Endothelial cell of umbilical vein (primary cell): Measurements from ENCODE around the gene SLF2. TPM values are rescaled to one million over a fixed set of nuclear protein-coding genes. Genes with fewer than 3 reads are reported as not detected.

Experiments used
- BruUV-seq: library from RNA; stranded (reverse); fragments of 400-500 nt; replicated peaks from 2 replicates; lab custom pipeline; 2021; lab: Mats Ljungman, UMichigan
- CTCF ChIA-PET: fragments of 300-600, 350-600 bp; sonication (Branson Sonifier 250); formaldehyde crosslinking; loops from one replicate; lab custom pipeline; 2021; ENCODE audit warnings: antibody characterized with exemption, inconsistent platforms; lab: Charles Lee
- POLR2A ChIA-PET: fragments of 300-600, 350-600 bp; sonication (Branson Sonifier 250); formaldehyde crosslinking; loops from one replicate; lab custom pipeline; 2021; ENCODE audit warnings: antibody characterized with exemption, inconsistent platforms; lab: Charles Lee
- DNase-seq: peaks from one replicate; pipeline ENCODE4 v3.0.0-alpha.2; 2011; ENCODE audit warnings: low read depth, low spot score
- FAIRE-seq: peaks from 2 replicates; lab custom pipeline; 2011; peaks lifted over from hg19 to GRCh38; lab: Jason Lieb, UNC
- H2AFZ ChIP-seq: 2 replicates; pipeline ENCODE4 v1.6.0; 2012; ENCODE audit warnings: low read depth, low read length, control low read depth, inconsistent platforms
- H3K27ac ChIP-seq: 2 replicates; pipeline ENCODE4 v1.5.1; 2011; ENCODE audit warnings: low read depth, mild to moderate bottlenecking, control low read depth, low read length, moderate library complexity; ENCODE audit not compliant: insufficient read depth
- H3K27me3 ChIP-seq, 2 experiments: 2 replicates each; pipeline versions ENCODE4 v1.6.0 to v1.6.1; 2011; ENCODE audit warnings: low read length in 2 of 2, mixed read lengths in 1 of 2; ENCODE audit not compliant: control insufficient read depth in 2 of 2, insufficient read depth in 2 of 2
- H3K36me3 ChIP-seq, 2 experiments: 2 replicates in 1 of 2; 3 replicates in 1 of 2; pipeline ENCODE4 v1.5.1; 2011; ENCODE audit warnings: low read length in 2 of 2, mild to moderate bottlenecking in 1 of 2, moderate library complexity in 1 of 2; ENCODE audit not compliant: control insufficient read depth in 2 of 2, insufficient read depth in 2 of 2; ENCODE audit errors: extremely low read depth in 1 of 2
- H3K4me1 ChIP-seq: 3 replicates; pipeline ENCODE4 v1.5.1; 2011; ENCODE audit warnings: mild to moderate bottlenecking, low read length; ENCODE audit not compliant: control insufficient read depth, insufficient read depth; ENCODE audit errors: extremely low read depth
- H3K4me2 ChIP-seq: 2 replicates; pipeline ENCODE4 v1.6.1; 2011; ENCODE audit warnings: low read length, control low read depth, mixed read lengths; ENCODE audit not compliant: insufficient read depth
- H3K4me3 ChIP-seq, 3 experiments: fragments of 200-600 bp in 1 of 3; sonication (generic), shearing (Covaris generic) in 1 of 3; replicated peaks in 1 of 3; 2 replicates each; pipeline ENCODE4 v1.5.1; 2011 to 2016; ENCODE audit warnings: control low read depth in 3 of 3, low read length in 3 of 3, mild to moderate bottlenecking in 2 of 3, inconsistent platforms in 1 of 3, low read depth in 1 of 3, moderate library complexity in 1 of 3; ENCODE audit not compliant: insufficient read depth in 1 of 3
- H3K79me2 ChIP-seq: 2 replicates; pipeline ENCODE4 v1.6.0; 2012; ENCODE audit warnings: low read length, inconsistent platforms; ENCODE audit not compliant: control insufficient read depth, insufficient read depth
- H3K9ac ChIP-seq: replicated peaks from 2 replicates; pipeline ENCODE3; 2011; ENCODE audit warnings: low read length, control low read depth; ENCODE audit not compliant: insufficient read depth; ENCODE audit errors: extremely low read depth
- H3K9me1 ChIP-seq: replicated peaks from 3 replicates; pipeline ENCODE4 v1.6.0; 2011; ENCODE audit warnings: mild to moderate bottlenecking, low read length; ENCODE audit not compliant: control insufficient read depth, insufficient read depth; ENCODE audit errors: extremely low read depth
- H3K9me3 ChIP-seq: replicated peaks from 2 replicates; pipeline ENCODE4 v1.5.1; 2012; ENCODE audit warnings: low read length, inconsistent platforms; ENCODE audit not compliant: control insufficient read depth, insufficient read depth
- H4K20me1 ChIP-seq: replicated peaks from 2 replicates; pipeline ENCODE3; 2011; ENCODE audit warnings: mild to moderate bottlenecking, low read length; ENCODE audit not compliant: control insufficient read depth, insufficient read depth; ENCODE audit errors: extremely low read depth
- EZH2 ChIP-seq: IDR thresholded peaks from 2 replicates; pipeline ENCODE4 v1.6.1; 2012; ENCODE audit warnings: borderline replicate concordance, low read depth, mild to moderate bottlenecking, moderate library complexity, low read length, inconsistent platforms; ENCODE audit not compliant: severe bottlenecking
- FOS ChIP-seq: IDR thresholded peaks from 2 replicates; pipeline ENCODE4 v1.6.1; 2011; ENCODE audit warnings: mild to moderate bottlenecking, low read length, moderate library complexity, borderline replicate concordance; ENCODE audit not compliant: insufficient read depth
- GATA2 ChIP-seq: IDR thresholded peaks from 2 replicates; pipeline ENCODE4 v1.7.0; 2011; ENCODE audit warnings: low read depth, mild to moderate bottlenecking, moderate library complexity, mixed read lengths, low read length; ENCODE audit not compliant: insufficient read length, insufficient read depth
- JUN ChIP-seq: IDR thresholded peaks from 2 replicates; pipeline ENCODE4 v1.6.1; 2011; ENCODE audit warnings: borderline replicate concordance, low read depth; ENCODE audit not compliant: insufficient read length, insufficient read depth
- MYC ChIP-seq: IDR thresholded peaks from one replicate; pipeline ENCODE4 v1.6.1; 2011; ENCODE audit warnings: mild to moderate bottlenecking, low read depth, low read length
- POLR2A ChIP-seq: IDR thresholded peaks from 2 replicates; pipeline ENCODE4 v1.6.1; 2012; ENCODE audit warnings: low read depth, mild to moderate bottlenecking, control low read depth, low read length
- POLR2AphosphoS5 ChIP-seq: IDR thresholded peaks from 2 replicates; pipeline ENCODE4 v1.6.1; 2012; ENCODE audit warnings: low read depth, mild to moderate bottlenecking, control low read depth, low read length, moderate library complexity; ENCODE audit not compliant: insufficient read depth
- dilution Hi-C: fragments of 300-500 bp; cut with MboI; formaldehyde crosslinking; loops from one replicate; pipeline ENCODE4 v1.15.0; 2019; ENCODE audit warnings: low sequenced_read_pairs; ENCODE audit not compliant: extremely low pct_ligation_motif_present
- intact Hi-C: fragments of 100-400 bp; cut with micrococcal nuclease; formaldehyde crosslinking; loops from one replicate; pipeline ENCODE4 v1.10.0; 2022
- polyA plus RNA-seq, 4 experiments: library from polyadenylated mRNA; depleted of rRNA in 3 of 4; stranded (reverse) in 3 of 4; unstranded in 1 of 4; fragments of >200 nt; gene quantifications; 2 replicates each; pipeline versions ENCODE4 v1.2.1 to v1.2.3, GENCODE V29; 2011 to 2012; ENCODE audit warnings: missing spikeins in 1 of 4
- total RNA-seq: library from RNA; stranded (reverse); gene quantifications from 2 replicates; pipeline ENCODE4 v1.2.3, GENCODE V29; 2021
- TF ChIP-seq, protein P1 (sequence below), 2 donors: IDR thresholded peaks; 1 replicate in 1 of 2; 2 replicates in 1 of 2; pipeline ENCODE4 v1.5.1; 2011; ENCODE audit warnings: low read length in 2 of 2, mild to moderate bottlenecking in 2 of 2, moderate library complexity in 2 of 2, control low read depth in 1 of 2, inconsistent platforms in 1 of 2, low read depth in 1 of 2; ENCODE audit not compliant: insufficient read depth in 1 of 2; ENCODE audit errors: extremely low read depth in 1 of 2
- TF ChIP-seq, protein P2 (sequence below): IDR thresholded peaks from 2 replicates; pipeline ENCODE4 v1.6.1; 2011; ENCODE audit not compliant: insufficient read depth, insufficient read length

The SLF2 gene
- total and polyA plus RNA-seq, 2 donors (not counting 3 experiments of a cell fraction or from before 2014, with no cell fraction given), result 7.5 to 35.5 TPM

DNA sequence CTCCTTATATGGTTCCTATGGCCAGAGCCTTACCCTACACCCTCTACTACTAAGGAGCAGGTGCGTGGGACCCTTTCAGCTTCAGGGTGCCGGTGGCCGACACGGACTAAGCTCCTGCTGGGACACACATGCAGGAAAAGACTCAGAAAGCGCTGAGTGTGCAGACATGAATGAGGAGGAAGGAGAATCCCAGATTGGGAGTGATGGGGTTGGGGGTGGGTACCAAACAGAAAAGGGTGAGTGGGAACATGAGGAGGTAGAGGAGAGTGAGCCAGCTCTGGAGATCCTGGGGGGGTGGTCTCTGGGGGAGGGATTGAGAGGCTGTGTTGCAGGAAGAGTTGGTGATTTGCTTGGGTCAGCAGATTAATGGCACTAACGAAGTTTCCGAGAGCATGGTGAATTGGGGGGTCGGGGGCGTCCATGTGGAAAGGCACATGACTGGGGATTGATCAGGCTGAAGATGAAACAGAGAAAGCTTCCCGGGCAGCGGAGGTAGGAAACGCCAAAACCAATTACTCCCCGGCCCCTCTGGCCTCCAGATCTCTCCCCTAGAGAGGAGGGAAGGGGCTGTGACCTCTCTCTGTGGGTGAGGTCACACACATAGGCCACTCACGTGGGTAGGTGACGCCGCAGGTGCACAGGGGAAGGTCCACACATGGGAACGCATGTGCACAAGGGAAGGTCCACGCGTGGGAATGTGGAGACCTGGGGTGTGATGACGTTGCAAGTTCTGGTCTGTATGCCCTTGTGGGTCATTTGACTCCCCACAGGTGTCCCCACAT lies 37.9 kb upstream of the SLF2 start:
- Histone ChIP-seq H3K4me2 (no peak overlapping the region), H3K9me1 (no peaks in the 10 kb centered on the region), H3K27me3 (peaks cover 5 to 11% of the 10 kb centered on the region in 2 experiments), H3K27ac (no peak overlapping the region), H2AFZ (no peak overlapping the region), H3K36me3 (no peaks in the 10 kb centered on the region), H3K9ac (no peak overlapping the region), H3K79me2 (no peaks in the 10 kb centered on the region), H3K4me3 (no peak overlapping the region), H3K4me1 (no peaks in the 10 kb centered on the region), H3K9me3 (no peaks in the 10 kb centered on the region), H4K20me1 (no peaks in the 10 kb centered on the region)
- dilution Hi-C loops (no loop called here), intact Hi-C loops (loop anchor here (5.0 kb wide), 3 partner anchors 48 to 358 kb away; partner anchors contain the start of gene SEC31B)
- FAIRE-seq, result no peak
- TF ChIP-seq FOS, result no peak
- TF ChIP-seq, protein P1, sequence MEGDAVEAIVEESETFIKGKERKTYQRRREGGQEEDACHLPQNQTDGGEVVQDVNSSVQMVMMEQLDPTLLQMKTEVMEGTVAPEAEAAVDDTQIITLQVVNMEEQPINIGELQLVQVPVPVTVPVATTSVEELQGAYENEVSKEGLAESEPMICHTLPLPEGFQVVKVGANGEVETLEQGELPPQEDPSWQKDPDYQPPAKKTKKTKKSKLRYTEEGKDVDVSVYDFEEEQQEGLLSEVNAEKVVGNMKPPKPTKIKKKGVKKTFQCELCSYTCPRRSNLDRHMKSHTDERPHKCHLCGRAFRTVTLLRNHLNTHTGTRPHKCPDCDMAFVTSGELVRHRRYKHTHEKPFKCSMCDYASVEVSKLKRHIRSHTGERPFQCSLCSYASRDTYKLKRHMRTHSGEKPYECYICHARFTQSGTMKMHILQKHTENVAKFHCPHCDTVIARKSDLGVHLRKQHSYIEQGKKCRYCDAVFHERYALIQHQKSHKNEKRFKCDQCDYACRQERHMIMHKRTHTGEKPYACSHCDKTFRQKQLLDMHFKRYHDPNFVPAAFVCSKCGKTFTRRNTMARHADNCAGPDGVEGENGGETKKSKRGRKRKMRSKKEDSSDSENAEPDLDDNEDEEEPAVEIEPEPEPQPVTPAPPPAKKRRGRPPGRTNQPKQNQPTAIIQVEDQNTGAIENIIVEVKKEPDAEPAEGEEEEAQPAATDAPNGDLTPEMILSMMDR (IDR thresholded peaks at IDR 0.05; ENCODE audit: extremely low read depth in 1 of 2, insufficient read depth in 1 of 2, low read depth in 1 of 2, low read length in 2 of 2), result no peak
- no peak for TF ChIP-seq GATA2
- no peak for TF ChIP-seq EZH2
- TF ChIP-seq POLR2A, result no peak
- no peak for TF ChIP-seq JUN
- TF ChIP-seq POLR2AphosphoS5, result no peak
- TF ChIP-seq, protein P2, sequence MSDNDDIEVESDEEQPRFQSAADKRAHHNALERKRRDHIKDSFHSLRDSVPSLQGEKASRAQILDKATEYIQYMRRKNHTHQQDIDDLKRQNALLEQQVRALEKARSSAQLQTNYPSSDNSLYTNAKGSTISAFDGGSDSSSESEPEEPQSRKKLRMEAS, result no peak
- TF ChIP-seq MYC, result no peak
- POLR2A ChIA-PET, result no interaction called here
- BruUV-seq, result no TSS peak
- CTCF ChIA-PET, result interaction anchor here (0.6 to 3.8 kb wide), 4 partner anchors 13 to 536 kb away, joined by 3 to 17 read pairs (median 8); no protein-coding TSS in a partner anchor
- no peak for DNase-seq
